ENCODE measurements around the gene C12orf57.

Gene C12orf57

DNA sequence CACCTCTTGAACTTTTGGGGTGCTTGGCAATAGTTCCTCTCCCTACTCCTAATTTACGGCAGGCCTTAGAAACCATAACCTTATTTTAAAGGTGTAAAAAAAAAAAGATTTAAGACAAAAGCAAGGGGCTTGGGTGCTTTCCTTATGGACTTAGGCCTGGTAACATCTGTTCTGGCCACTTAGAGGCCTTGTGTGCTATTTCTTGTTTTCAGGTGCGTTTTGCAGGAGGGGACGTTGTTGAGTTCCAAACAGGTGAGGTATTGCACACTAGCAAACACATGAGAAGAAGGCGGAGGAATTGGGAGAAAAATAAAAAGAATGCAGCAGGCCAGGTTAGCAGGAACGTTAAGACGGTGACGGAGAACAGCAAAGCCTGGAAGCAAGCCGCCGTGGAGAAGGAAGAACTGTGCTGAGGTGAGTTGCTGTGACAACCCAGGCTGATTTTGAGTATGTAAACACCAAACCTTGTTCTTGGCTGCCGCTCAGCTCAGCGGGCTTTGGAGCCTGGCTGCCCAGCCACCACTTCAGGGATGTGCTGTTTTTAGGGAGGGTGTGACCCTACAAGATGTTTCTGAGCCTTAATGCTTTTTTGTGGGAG is 44.2 kb downstream of the C12orf57 start:
- no peak overlapping the region for H3K4me3 ChIP-seq (ENCODE audit: low read depth, low read length)
